Progenitor cell of endocrine pancreas (in vitro differentiated cells): Measurements from ENCODE around the gene CREG1. TPM values are rescaled to one million over a fixed set of nuclear protein-coding genes. Genes with fewer than 3 reads are reported as not detected.
"Not testable (repeated sequence)": the region's sequence is repeated elsewhere in the genome, so short reads cannot be mapped to it uniquely, and the experiment has no call there.

Source experiments
- DNase-seq: peaks from one replicate; pipeline ENCODE4 v3.0.0; 2021; ENCODE audit warnings: low spot score; ENCODE audit not compliant: unreplicated experiment
- H3K27ac Mint-ChIP-seq: 2 replicates; pipeline ENCODE4 v1.8.0; 2021; ENCODE audit warnings: mild to moderate bottlenecking, moderate library complexity, mixed read lengths
- H3K27me3 Mint-ChIP-seq: 2 replicates; pipeline ENCODE4 v1.8.0; 2021; ENCODE audit warnings: mixed read lengths
- H3K36me3 Mint-ChIP-seq: 2 replicates; pipeline ENCODE4 v1.8.0; 2022; ENCODE audit warnings: mixed read lengths; ENCODE audit not compliant: insufficient read depth
- H3K4me1 Mint-ChIP-seq: 2 replicates; pipeline ENCODE4 v1.8.0; 2021; ENCODE audit warnings: low read depth, mixed read lengths
- H3K4me3 Mint-ChIP-seq: 2 replicates; pipeline ENCODE4 v1.8.0; 2021; ENCODE audit warnings: low read depth, mild to moderate bottlenecking, moderate library complexity, mixed read lengths
- H3K9me3 Mint-ChIP-seq: 2 replicates; pipeline ENCODE4 v1.8.0; 2021; ENCODE audit warnings: low read depth, mixed read lengths
- CTCF ChIP-seq: fragments of 200-600 bp; sonication (generic); IDR thresholded peaks from one replicate; pipeline ENCODE4 v1.5.0; 2021; ENCODE audit warnings: antibody characterized with exemption, mild to moderate bottlenecking; ENCODE audit not compliant: unreplicated experiment
- total RNA-seq: library from RNA; stranded (reverse); gene quantifications from 2 replicates; pipeline ENCODE4 v1.2.1, GENCODE V29; 2021

Gene CREG1
- total RNA-seq, 1 donor from 2014 or later: 27.7 TPM

- TF ChIP-seq CTCF: no peak
- H3K36me3 Mint-ChIP-seq: no peaks in the 10 kb centered on the region
- H3K4me1 Mint-ChIP-seq: no peaks in the 10 kb centered on the region
- DNase-seq: no peak
- no peaks in the 10 kb centered on the region for H3K9me3 Mint-ChIP-seq
- peaks cover 13% of the 10 kb centered on the region for H3K27me3 Mint-ChIP-seq
- H3K27ac Mint-ChIP-seq: no peak overlapping the region
- no peak overlapping the region for H3K4me3 Mint-ChIP-seq
Measured at GRCh38 chr1:167578939-167579521, 25.5 kb upstream of the CREG1 start.

- Mint-ChIP-seq H3K4me1 (no peaks in the 10 kb centered on the region), H3K27ac (no peak overlapping the region), H3K27me3 (peaks cover 13% of the 10 kb centered on the region), H3K4me3 (no peak overlapping the region), H3K36me3 (no peaks in the 10 kb centered on the region), H3K9me3 (no peaks in the 10 kb centered on the region)
- DNase-seq: no peak
- TF ChIP-seq CTCF: no peak
Measured at GRCh38 chr1:167575649-167576048, 22.1 kb upstream of the CREG1 start.

GRCh38 chr1:167573035-167573434, 19.5 kb upstream of the CREG1 start:
- no peaks in the 10 kb centered on the region for H3K9me3 Mint-ChIP-seq
- DNase-seq: no peak
- H3K4me1 Mint-ChIP-seq: no peaks in the 10 kb centered on the region
- no peak overlapping the region for H3K27ac Mint-ChIP-seq
- no peak for TF ChIP-seq CTCF
- peaks cover 13% of the 10 kb centered on the region for H3K27me3 Mint-ChIP-seq
- no peak overlapping the region for H3K4me3 Mint-ChIP-seq
- H3K36me3 Mint-ChIP-seq: no peaks in the 10 kb centered on the region

DNA sequence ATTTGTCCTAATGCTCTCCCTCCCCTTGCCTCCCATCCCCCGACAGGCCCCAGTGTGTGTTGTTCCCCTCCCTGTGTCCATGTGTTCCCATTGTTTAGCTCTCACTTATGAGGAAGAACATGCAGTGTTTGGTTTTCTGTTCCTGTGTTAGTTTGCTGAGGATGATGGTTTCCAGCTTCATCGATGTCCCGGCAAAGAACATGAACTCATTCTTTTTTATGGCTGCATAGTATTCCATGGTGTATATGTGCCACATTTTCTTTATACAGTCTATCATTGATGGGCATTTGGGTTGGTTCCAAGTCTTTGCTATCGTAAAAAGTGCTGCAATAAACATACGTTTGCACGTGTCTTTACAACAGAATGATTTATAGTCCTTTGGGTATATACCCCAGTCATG, 17.1 kb upstream of the CREG1 start:
- H3K36me3 Mint-ChIP-seq, DNase-seq, H3K4me3 Mint-ChIP-seq, H3K27ac Mint-ChIP-seq, H3K4me1 Mint-ChIP-seq, H3K9me3 Mint-ChIP-seq, H3K27me3 Mint-ChIP-seq: not testable (repeated sequence)

- no peak for TF ChIP-seq CTCF
- Mint-ChIP-seq H3K4me1 (peaks cover 3% of the 10 kb centered on the region), H3K27me3 (peaks cover 8% of the 10 kb centered on the region), H3K4me3 (no peak overlapping the region), H3K27ac (no peak overlapping the region), H3K9me3 (no peaks in the 10 kb centered on the region), H3K36me3 (no peaks in the 10 kb centered on the region)
- no peak for DNase-seq
Measured at GRCh38 chr1:167567663-167568062, 14.1 kb upstream of the CREG1 start.

DNA sequence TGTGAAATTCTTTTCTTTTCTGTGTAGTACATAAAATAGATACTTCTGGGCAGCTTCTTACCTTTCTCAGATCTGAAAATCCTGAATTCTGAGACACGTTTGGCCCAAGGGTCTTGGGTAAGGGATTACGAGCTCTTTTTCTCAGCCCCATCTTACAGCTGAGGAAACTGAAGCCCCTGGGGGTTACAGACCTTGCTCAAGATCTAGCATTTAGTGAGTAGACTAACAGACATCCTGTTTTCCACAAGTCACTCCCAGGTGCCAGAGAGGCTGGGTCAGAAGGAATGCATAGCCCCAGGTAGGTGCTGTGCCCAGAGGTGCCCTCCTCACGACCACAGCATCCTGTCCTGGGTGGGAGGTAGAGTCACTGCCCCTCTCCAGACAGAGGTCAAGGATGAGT, 13.2 kb upstream of the CREG1 start:
- H3K9me3 Mint-ChIP-seq: no peaks in the 10 kb centered on the region
- H3K4me1 Mint-ChIP-seq: peaks cover 3% of the 10 kb centered on the region
- peaks cover 8% of the 10 kb centered on the region for H3K27me3 Mint-ChIP-seq
- no peaks in the 10 kb centered on the region for H3K36me3 Mint-ChIP-seq
- H3K4me3 Mint-ChIP-seq: no peak overlapping the region
- no peak for TF ChIP-seq CTCF
- DNase-seq: no peak
- H3K27ac Mint-ChIP-seq: no peak overlapping the region
